Measurements from ENCODE around the gene TMEM248. TPM values are rescaled to one million over a fixed set of nuclear protein-coding genes. Genes with fewer than 3 reads are reported as not detected.
"Not testable (repeated sequence)": the region's sequence is repeated elsewhere in the genome, so short reads cannot be mapped to it uniquely, and the experiment has no call there.

TMEM248 gene
- total and polyA plus RNA-seq, 2 of the 8 experiments (the other 6 are each of a cell fraction or from before 2014, with no cell fraction given): 63.6 to 126 TPM

- TF ChIP-seq POLR2AphosphoS5 (IDR thresholded peaks at IDR 0.05; ENCODE audit: low read depth, low read length): peak; percentile 35; the same call in 1 of the 2 replicates
Measured at GRCh38 chr7:66996444-66997191, 75.6 kb downstream of the TMEM248 start, which contains the start of gene TYW1 (continued).

DNA sequence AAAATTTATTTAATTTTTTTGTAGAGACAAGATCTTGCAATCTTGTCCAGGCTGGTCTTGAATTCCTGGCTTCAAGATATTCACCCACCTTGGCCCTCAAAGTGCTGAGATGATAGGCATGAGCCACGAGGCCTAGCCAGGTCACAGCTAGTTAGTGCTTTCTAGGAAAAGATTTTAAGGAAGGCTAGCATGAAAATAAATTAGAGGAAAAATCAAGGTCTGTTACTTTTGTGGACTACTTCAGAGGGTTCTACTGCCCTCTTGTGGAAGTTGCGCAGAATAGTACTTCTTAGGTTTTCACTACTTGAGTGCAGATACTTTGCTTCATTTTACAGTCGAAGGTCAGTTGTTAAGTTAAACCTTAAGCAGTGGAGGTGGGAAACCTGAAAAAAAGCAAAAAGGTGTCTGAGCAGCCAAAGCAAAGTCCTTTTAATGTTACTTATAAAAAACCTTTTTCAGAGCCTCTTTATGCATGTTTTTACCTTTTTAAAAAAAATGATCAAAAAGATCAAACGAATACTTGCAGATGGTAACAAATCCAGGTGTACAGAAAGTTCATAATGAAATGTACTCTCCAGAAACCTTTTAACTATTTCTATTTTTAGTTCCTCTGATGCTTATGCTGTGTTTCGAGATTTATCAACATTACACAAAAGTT lies 79.7 kb downstream of the TMEM248 start:
- WGBS, 2 experiments (ENCODE audit: extremely low coverage in 1 of 2, insufficient coverage in 1 of 2, insufficient read length in 1 of 2, insufficient replicate concordance in 2 of 2, low coverage in 1 of 2, low lambda C conversion rate in 2 of 2, missing lambda C conversion rate in 1 of 2): 70% methylated on average over 3 of the region's 5 CpGs; no CpG with 5 or more reads in 1 of the 2 experiments
- peak; percentile 97 for FAIRE-seq
- H2AK5ac ChIP-seq (ENCODE audit: low read depth, low read length); H3K27me3 ChIP-seq (replicated peaks in 1 of 4; ENCODE audit: control insufficient read depth in 3 of 4, extremely low read depth in 1 of 4, insufficient read depth in 3 of 4, low read length in 3 of 4); H2BK20ac ChIP-seq (ENCODE audit: low read length); H2BK15ac ChIP-seq (ENCODE audit: low read length); H4K20me1 ChIP-seq (replicated peaks in 1 of 2; ENCODE audit: control insufficient read depth in 1 of 2, insufficient read depth in 2 of 2, low read length in 2 of 2); H3K27ac ChIP-seq (ENCODE audit: low read depth, low read length); H3K23ac ChIP-seq (ENCODE audit: insufficient read length); H3K9ac ChIP-seq (replicated peaks in 1 of 4; ENCODE audit: extremely low read depth in 1 of 4, low read depth in 3 of 4, low read length in 3 of 4); H2BK5ac ChIP-seq (ENCODE audit: low read depth, low read length); H3K4ac ChIP-seq (replicated peaks; ENCODE audit: insufficient read length, low read depth, low read length); H3K14ac ChIP-seq (ENCODE audit: insufficient read length); H4K8ac ChIP-seq (ENCODE audit: extremely low read depth, insufficient read depth, low read length); H4K91ac ChIP-seq (replicated peaks; ENCODE audit: insufficient read length, low read length); H3K79me2 ChIP-seq (ENCODE audit: control insufficient read depth in 1 of 2, insufficient read depth in 2 of 2, low read length in 2 of 2); CTCF ChIA-PET (ENCODE audit: partially characterized antibody); H3K79me1 ChIP-seq (ENCODE audit: low read depth, low read length); H3K4me1 ChIP-seq (replicated peaks in 1 of 4; ENCODE audit: control insufficient read depth in 3 of 4, insufficient read depth in 4 of 4, low read length in 3 of 4); H4K5ac ChIP-seq (ENCODE audit: insufficient read length, low read depth, low read length); H3K36me3 ChIP-seq (ENCODE audit: control insufficient read depth in 2 of 4, insufficient read depth in 4 of 4, low read length in 3 of 4); H2AFZ ChIP-seq (ENCODE audit: low read length); POLR2A ChIA-PET (ENCODE audit: partially characterized antibody); H3K9me3 ChIP-seq (ENCODE audit: insufficient read depth in 2 of 2, low read depth in 1 of 2, low read length in 1 of 2); DNase-seq (ENCODE audit: low read depth in 1 of 2, low spot score in 2 of 2); H3K4me3 ChIP-seq (ENCODE audit: extremely low read depth in 1 of 4, insufficient read depth in 2 of 4, low read depth in 3 of 4, low read length in 4 of 4); H2BK120ac ChIP-seq (replicated peaks; ENCODE audit: low read depth, low read length); H3K23me2 ChIP-seq (ENCODE audit: low read depth, low read length); H3K18ac ChIP-seq (ENCODE audit: extremely low read depth, low read length); H2BK12ac ChIP-seq (ENCODE audit: low read depth, low read length); H3K4me2 ChIP-seq (ENCODE audit: insufficient read depth in 1 of 2, low read depth in 2 of 2, low read length in 2 of 2); H3K56ac ChIP-seq (replicated peaks; ENCODE audit: insufficient read length, low read depth, low read length): not testable (repeated sequence)

Data from H1 (cell line).